Measurements from ENCODE around the gene PRSS38.

- TF ChIP-seq POLR2AphosphoS5 (IDR thresholded peaks at IDR 0.05) (no peak), POLR2A (IDR thresholded peaks at IDR 0.05) (no peak)
These were observed 46.2 kb upstream of the PRSS38 start for GRCh38 chr1:227769047-227769935.

Measured in prostate gland (tissue), 1 donor.